HEK293 (cell line): ENCODE data around the gene MYBPC3.

Source experiments
- CTCF ChIA-PET: fragments of 350-600 bp; formaldehyde crosslinking; extraction: SDS; loops from one replicate; lab custom pipeline; 2021; ENCODE audit warnings: antibody characterized with exemption; lab: Yijun Ruan, JAX
- POLR2A ChIA-PET: fragments of 300-600 bp; formaldehyde crosslinking; extraction: SDS; loops from one replicate; lab custom pipeline; 2020; ENCODE audit warnings: antibody characterized with exemption, inconsistent platforms; lab: Yijun Ruan, JAX
- H3K27ac ChIP-seq: fragments of 200-500 bp; sonication (Bioruptor generic); 2 replicates; pipeline ENCODE4 v1.5.1; 2014; ENCODE audit warnings: low read depth, low read length, control low read depth, inconsistent platforms; ENCODE audit errors: extremely low read depth
- H3K36me3 ChIP-seq, 2 experiments: fragments of 200-500 bp in 1 of 2; sonication (Bioruptor generic) in 1 of 2; 1 replicate in 1 of 2; 2 replicates in 1 of 2; pipeline ENCODE4 v1.5.1; 2014 to 2017; ENCODE audit warnings: inconsistent platforms in 2 of 2, low read length in 2 of 2; ENCODE audit not compliant: control insufficient read depth in 2 of 2, insufficient read depth in 1 of 2
- H3K4me1 ChIP-seq: fragments of 200-500 bp; sonication (Bioruptor generic); 2 replicates; pipeline ENCODE4 v1.5.1; 2014; ENCODE audit warnings: mild to moderate bottlenecking, low read length, inconsistent platforms; ENCODE audit not compliant: control insufficient read depth, insufficient read depth
- H3K4me3 ChIP-seq: 2 replicates; pipeline ENCODE4 v1.5.1; 2011; ENCODE audit warnings: low read depth, mild to moderate bottlenecking, control low read depth, low read length, moderate library complexity
- H3K9me3 ChIP-seq: fragments of 200-500 bp; sonication (Bioruptor generic); 2 replicates; pipeline ENCODE4 v1.5.1; 2014; ENCODE audit warnings: low read depth, low read length, inconsistent platforms; ENCODE audit not compliant: control insufficient read depth, insufficient read depth
- FEZF1 ChIP-seq: fragments of 450-650 bp; formaldehyde crosslinking; IDR thresholded peaks from 2 replicates; pipeline ENCODE4 v1.5.1; 2016; ENCODE audit warnings: missing biosample characterization, missing genetic modification characterization
- GLIS1 ChIP-seq: fragments of 450-650 bp; formaldehyde crosslinking; IDR thresholded peaks from 2 replicates; pipeline ENCODE4 v1.5.1; 2016; ENCODE audit warnings: missing biosample characterization, missing genetic modification characterization
- PRDM1 ChIP-seq: fragments of 450-650 bp; formaldehyde crosslinking; IDR thresholded peaks from 2 replicates; pipeline ENCODE4; 2016; ENCODE audit warnings: missing biosample characterization, missing genetic modification characterization
- ZBTB49 ChIP-seq: fragments of 450-650 bp; formaldehyde crosslinking; IDR thresholded peaks from 2 replicates; pipeline ENCODE4 v1.5.1; 2016; ENCODE audit warnings: missing biosample characterization, missing genetic modification characterization, low read depth
- ZNF114 ChIP-seq: fragments of 450-650 bp; formaldehyde crosslinking; IDR thresholded peaks from 2 replicates; pipeline ENCODE4 v1.5.0; 2017; ENCODE audit warnings: missing biosample characterization, missing genetic modification characterization
- ZNF121 ChIP-seq: fragments of 450-650 bp; formaldehyde crosslinking; IDR thresholded peaks from 2 replicates; pipeline ENCODE4 v1.5.1; 2016; ENCODE audit warnings: missing biosample characterization, missing genetic modification characterization
- ZNF138 ChIP-seq: fragments of 450-650 bp; formaldehyde crosslinking; IDR thresholded peaks from 2 replicates; pipeline ENCODE4 v1.5.1; 2016; ENCODE audit warnings: missing biosample characterization, missing genetic modification characterization, borderline replicate concordance
- ZNF394 ChIP-seq: fragments of 450-650 bp; formaldehyde crosslinking; IDR thresholded peaks from 2 replicates; pipeline ENCODE4 v1.5.1; 2016; ENCODE audit warnings: missing biosample characterization, missing genetic modification characterization, mild to moderate bottlenecking, moderate library complexity, borderline replicate concordance
- ZNF416 ChIP-seq: fragments of 450-650 bp; formaldehyde crosslinking; IDR thresholded peaks from 2 replicates; pipeline ENCODE4 v1.5.1; 2016; ENCODE audit warnings: missing biosample characterization, missing genetic modification characterization
- ZNF555 ChIP-seq: fragments of 450-650 bp; formaldehyde crosslinking; conservative IDR thresholded peaks from 2 replicates; pipeline ENCODE4 v1.5.1; 2017; ENCODE audit warnings: missing biosample characterization, mild to moderate bottlenecking, missing genetic modification characterization, inconsistent platforms
- ZNF654 ChIP-seq: fragments of 450-650 bp; formaldehyde crosslinking; IDR thresholded peaks from 2 replicates; pipeline ENCODE4 v1.5.1; 2016; ENCODE audit warnings: low read depth, missing biosample characterization, missing genetic modification characterization
- ZNF747 ChIP-seq: fragments of 450-650 bp; formaldehyde crosslinking; IDR thresholded peaks from 2 replicates; pipeline ENCODE4 v1.5.1; 2016; ENCODE audit warnings: missing biosample characterization, missing genetic modification characterization
- ZNF776 ChIP-seq: fragments of 450-650 bp; formaldehyde crosslinking; IDR thresholded peaks from 2 replicates; pipeline ENCODE4 v1.5.0; 2017; ENCODE audit warnings: missing biosample characterization, missing genetic modification characterization, borderline replicate concordance
- ZNF830 ChIP-seq: fragments of 450-650 bp; IDR thresholded peaks from 2 replicates; pipeline ENCODE4 v1.5.0; 2018; ENCODE audit warnings: missing biosample characterization, missing genetic modification characterization, low read depth, mild to moderate bottlenecking, moderate library complexity
- TF ChIP-seq, protein P1 (sequence below): fragments of 450-650 bp; formaldehyde crosslinking; IDR thresholded peaks from 2 replicates; pipeline ENCODE4; 2016; ENCODE audit warnings: missing biosample characterization, missing genetic modification characterization
- TF ChIP-seq, protein P2 (sequence below): fragments of 450-650 bp; formaldehyde crosslinking; IDR thresholded peaks from 2 replicates; pipeline ENCODE4 v1.5.1; 2017; ENCODE audit warnings: missing biosample characterization, mild to moderate bottlenecking, missing genetic modification characterization, moderate library complexity
- TF ChIP-seq, protein P3 (sequence below): fragments of 450-650 bp; formaldehyde crosslinking; IDR thresholded peaks from 2 replicates; pipeline ENCODE4 v1.5.1; 2017; ENCODE audit warnings: missing biosample characterization, missing genetic modification characterization

The MYBPC3 gene

GRCh38 chr11:47282462-47282861 is 70.0 kb downstream of the MYBPC3 start:
- H3K9me3 ChIP-seq: no peaks in the 10 kb centered on the region
- no peak for TF ChIP-seq ZNF654 (tag by site-specific recombination)
- TF ChIP-seq GLIS1 (tag by site-specific recombination): no peak
- TF ChIP-seq ZNF138 (tag by site-specific recombination): no peak
- TF ChIP-seq, protein P1, sequence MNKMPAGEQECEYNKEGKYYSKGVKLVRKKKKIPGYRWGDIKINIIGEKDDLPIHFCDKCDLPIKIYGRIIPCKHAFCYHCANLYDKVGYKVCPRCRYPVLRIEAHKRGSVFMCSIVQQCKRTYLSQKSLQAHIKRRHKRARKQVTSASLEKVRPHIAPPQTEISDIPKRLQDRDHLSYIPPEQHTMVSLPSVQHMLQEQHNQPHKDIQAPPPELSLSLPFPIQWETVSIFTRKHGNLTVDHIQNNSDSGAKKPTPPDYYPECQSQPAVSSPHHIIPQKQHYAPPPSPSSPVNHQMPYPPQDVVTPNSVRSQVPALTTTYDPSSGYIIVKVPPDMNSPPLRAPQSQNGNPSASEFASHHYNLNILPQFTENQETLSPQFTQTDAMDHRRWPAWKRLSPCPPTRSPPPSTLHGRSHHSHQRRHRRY: no peak
- TF ChIP-seq, protein P2, sequence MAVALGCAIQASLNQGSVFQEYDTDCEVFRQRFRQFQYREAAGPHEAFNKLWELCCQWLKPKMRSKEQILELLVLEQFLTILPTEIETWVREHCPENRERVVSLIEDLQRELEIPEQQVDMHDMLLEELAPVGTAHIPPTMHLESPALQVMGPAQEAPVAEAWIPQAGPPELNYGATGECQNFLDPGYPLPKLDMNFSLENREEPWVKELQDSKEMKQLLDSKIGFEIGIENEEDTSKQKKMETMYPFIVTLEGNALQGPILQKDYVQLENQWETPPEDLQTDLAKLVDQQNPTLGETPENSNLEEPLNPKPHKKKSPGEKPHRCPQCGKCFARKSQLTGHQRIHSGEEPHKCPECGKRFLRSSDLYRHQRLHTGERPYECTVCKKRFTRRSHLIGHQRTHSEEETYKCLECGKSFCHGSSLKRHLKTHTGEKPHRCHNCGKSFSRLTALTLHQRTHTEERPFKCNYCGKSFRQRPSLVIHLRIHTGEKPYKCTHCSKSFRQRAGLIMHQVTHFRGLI: no peak
- no peak for TF ChIP-seq ZBTB49 (tag by site-specific recombination)
- TF ChIP-seq ZNF121 (tag by site-specific recombination): no peak
- TF ChIP-seq ZNF114: no peak
- no peak for TF ChIP-seq FEZF1
- TF ChIP-seq ZNF830 (tag by site-specific recombination): no peak
- no peak for TF ChIP-seq ZNF776 (tag by site-specific recombination)
- TF ChIP-seq ZNF747 (tag by site-specific recombination): no peak
- no peak for TF ChIP-seq PRDM1 (tag by site-specific recombination)
- TF ChIP-seq, protein P3, sequence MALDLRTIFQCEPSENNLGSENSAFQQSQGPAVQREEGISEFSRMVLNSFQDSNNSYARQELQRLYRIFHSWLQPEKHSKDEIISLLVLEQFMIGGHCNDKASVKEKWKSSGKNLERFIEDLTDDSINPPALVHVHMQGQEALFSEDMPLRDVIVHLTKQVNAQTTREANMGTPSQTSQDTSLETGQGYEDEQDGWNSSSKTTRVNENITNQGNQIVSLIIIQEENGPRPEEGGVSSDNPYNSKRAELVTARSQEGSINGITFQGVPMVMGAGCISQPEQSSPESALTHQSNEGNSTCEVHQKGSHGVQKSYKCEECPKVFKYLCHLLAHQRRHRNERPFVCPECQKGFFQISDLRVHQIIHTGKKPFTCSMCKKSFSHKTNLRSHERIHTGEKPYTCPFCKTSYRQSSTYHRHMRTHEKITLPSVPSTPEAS (tag by site-specific recombination): no peak
- TF ChIP-seq ZNF555: no peak
- no peak for TF ChIP-seq ZNF394 (tag by site-specific recombination)
- no peak for TF ChIP-seq ZNF416 (tag by site-specific recombination)
- H3K27ac ChIP-seq: no peak overlapping the region
- ChIA-PET CTCF (no interaction called here), POLR2A (interaction anchor here (0.5 kb wide), 1 partner anchor 446 kb away, joined by 4 read pairs; no protein-coding TSS in a partner anchor)
- peaks cover 15 to 88% of the 10 kb centered on the region in 2 experiments for H3K36me3 ChIP-seq
- no peaks in the 10 kb centered on the region for H3K4me1 ChIP-seq
- H3K4me3 ChIP-seq: no peak overlapping the region
